PC-3 (cell line): Measurements from ENCODE around the gene PES1. TPM values are rescaled to one million over a fixed set of nuclear protein-coding genes. Genes with fewer than 3 reads are reported as not detected.

ENCODE experiments used
- ATAC-seq: fragments of 200-7000 bp; cut with Tn5 transposase; 2 replicates; pipeline ENCODE4 v1.9.1; 2020; ENCODE audit warnings: mild to moderate bottlenecking, moderate library complexity
- BruUV-seq: library from RNA; stranded (reverse); fragments of 400-500 nt; replicated peaks from 2 replicates; lab custom pipeline; 2021; lab: Mats Ljungman, UMichigan
- CTCF ChIA-PET: fragments of 300-600 bp; sonication (Branson Sonifier 250); formaldehyde crosslinking; loops from one replicate; lab custom pipeline; 2022; ENCODE audit warnings: antibody characterized with exemption; lab: Charles Lee
- POLR2A ChIA-PET: fragments of 300-600 bp; sonication (Branson Sonifier 250); formaldehyde crosslinking; loops from one replicate; lab custom pipeline; 2022; ENCODE audit warnings: antibody characterized with exemption; ENCODE audit not compliant: unreplicated experiment; lab: Charles Lee
- DNase-seq: peaks from one replicate; pipeline ENCODE4 v3.0.0-alpha.2; 2015
- H2AFZ ChIP-seq: fragments of 300-600 bp; sonication (generic); 2 replicates; pipeline ENCODE4 v1.6.0; 2016; ENCODE audit warnings: antibody characterized with exemption, low read length
- H3F3A ChIP-seq: fragments of 300-600 bp; sonication (generic); one replicate; pipeline ENCODE4 v1.6.0; 2017; ENCODE audit warnings: antibody characterized with exemption, low read length, control low read depth, mild to moderate bottlenecking; ENCODE audit not compliant: unreplicated experiment
- H3K27ac ChIP-seq: fragments of 300-600 bp; sonication (generic); 2 replicates; pipeline ENCODE4 v1.5.1; 2016; ENCODE audit warnings: mild to moderate bottlenecking, low read length
- H3K27me3 ChIP-seq: fragments of 300-600 bp; sonication (generic); 2 replicates; pipeline ENCODE4 v1.6.1; 2016; ENCODE audit warnings: low read length, mixed read lengths
- H3K36me3 ChIP-seq: fragments of 300-600 bp; sonication (generic); 2 replicates; pipeline ENCODE4 v1.6.1; 2016; ENCODE audit warnings: low read depth, mixed run types, low read length, mixed read lengths
- H3K4me1 ChIP-seq: fragments of 300-600 bp; sonication (generic); 2 replicates; pipeline ENCODE4 v1.5.1; 2016; ENCODE audit warnings: low read length; ENCODE audit not compliant: insufficient read depth
- H3K4me2 ChIP-seq: fragments of 300-600 bp; sonication (generic); 2 replicates; pipeline ENCODE4 v1.6.0; 2016; ENCODE audit warnings: low read length
- H3K4me3 ChIP-seq: fragments of 300-600 bp; sonication (generic); 2 replicates; pipeline ENCODE4 v1.5.1; 2016; ENCODE audit warnings: mild to moderate bottlenecking, low read length, mixed read lengths
- H3K79me2 ChIP-seq: fragments of 300-600 bp; sonication (generic); 2 replicates; pipeline ENCODE4 v1.6.1; 2017; ENCODE audit warnings: low read length, mixed read lengths
- H3K9ac ChIP-seq: fragments of 300-600 bp; sonication (generic); 2 replicates; pipeline ENCODE4 v1.6.0; 2016; ENCODE audit warnings: mild to moderate bottlenecking, low read length
- H3K9me2 ChIP-seq: fragments of 300-600 bp; sonication (generic); replicated peaks from 2 replicates; pipeline ENCODE4 v1.6.1; 2016; ENCODE audit warnings: mixed run types, low read length, mixed read lengths
- H3K9me3 ChIP-seq: fragments of 300-600 bp; sonication (generic); 2 replicates; pipeline ENCODE4 v1.6.1; 2016; ENCODE audit warnings: low read length, mixed read lengths
- H4K20me1 ChIP-seq: fragments of 300-600 bp; sonication (generic); 2 replicates; pipeline ENCODE4 v1.6.1; 2016; ENCODE audit warnings: low read length, mixed read lengths
- CTCF ChIP-seq: fragments of 300-600 bp; sonication (generic); conservative IDR thresholded peaks from 2 replicates; pipeline ENCODE4 v1.5.1; 2017; ENCODE audit warnings: antibody characterized with exemption, low read depth, mild to moderate bottlenecking, low read length
- EZH2 ChIP-seq: fragments of 300-600 bp; sonication (generic); IDR thresholded peaks from one replicate; pipeline ENCODE4 v1.6.1; 2017; ENCODE audit warnings: antibody characterized with exemption, mild to moderate bottlenecking, low read length; ENCODE audit not compliant: unreplicated experiment
- EZH2phosphoT487 ChIP-seq: fragments of 300-600 bp; sonication (generic); IDR thresholded peaks from 2 replicates; pipeline ENCODE4 v1.6.1; 2018; ENCODE audit warnings: mild to moderate bottlenecking, antibody characterized with exemption, low read length, borderline replicate concordance
- intact Hi-C: fragments of 100-400 bp; cut with micrococcal nuclease; formaldehyde crosslinking; loops from 2 replicates; pipeline ENCODE4 v1.9.0; 2023
- total RNA-seq: library from RNA; depleted of rRNA; stranded (reverse); fragments of >200 nt; gene quantifications from 2 replicates; pipeline ENCODE4 v1.2.3, GENCODE V29; 2014

The PES1 gene
- total RNA-seq, 1 experiment from 2014 or later, result 105 TPM

DNA sequence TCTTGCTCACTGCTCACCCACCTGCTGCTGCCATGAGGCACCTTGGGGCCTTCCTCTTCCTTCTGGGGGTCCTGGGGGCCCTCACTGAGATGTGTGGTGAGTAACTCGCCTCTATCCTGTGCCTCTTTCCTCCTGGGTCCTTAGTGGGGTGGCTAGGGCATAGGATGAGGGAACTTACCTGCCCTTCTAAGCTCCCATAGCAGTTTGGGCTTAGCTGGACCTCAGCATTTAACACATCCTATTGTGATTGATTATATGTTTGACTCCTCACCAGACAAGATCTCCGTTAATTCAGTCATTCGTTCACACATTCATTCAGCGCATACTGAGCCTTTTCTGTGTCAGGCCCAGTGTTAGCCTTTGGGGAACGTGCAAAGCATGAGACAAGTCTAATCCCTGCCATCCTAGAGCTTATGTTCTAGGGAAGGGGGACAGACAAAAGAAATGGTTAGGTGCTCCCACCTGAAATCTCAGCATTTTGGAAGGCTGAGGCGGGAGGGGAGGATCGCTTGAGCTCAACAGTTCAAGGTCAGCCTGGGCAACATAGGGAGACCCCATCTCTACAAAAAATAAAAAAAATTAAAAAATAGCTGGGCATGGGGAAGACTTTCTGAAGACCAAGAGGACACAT, 15.7 kb upstream of the PES1 start:
- H3K27me3 ChIP-seq, result no peaks in the 10 kb centered on the region
- H2AFZ ChIP-seq, result peak overlapping the region; percentile 99
- no peak for TF ChIP-seq EZH2phosphoT487
- no peak for TF ChIP-seq CTCF
- TF ChIP-seq EZH2, result no peak
- no peaks in the 10 kb centered on the region for H3K36me3 ChIP-seq
- no peaks in the 10 kb centered on the region for H3K79me2 ChIP-seq
- H3K27ac ChIP-seq, result no peak overlapping the region
- peak overlapping the region; percentile 49; the same call in 1 of the 2 replicates for H3K9ac ChIP-seq
- DNase-seq (no peak), ATAC-seq (no peak)
- TSS peak; percentile 37 for BruUV-seq
- peak overlapping the region; percentile 90 for H3K4me2 ChIP-seq
- H3K9me2 ChIP-seq, result no peaks in the 10 kb centered on the region
- H3F3A ChIP-seq, result no peaks in the 10 kb centered on the region
- POLR2A ChIA-PET, result interaction anchor here (0.6 to 0.7 kb wide), 3 partner anchors 18 to 564 kb away, joined by 3 to 18 read pairs (median 10); no protein-coding TSS in a partner anchor
- intact Hi-C loops, result loop anchor here (10.0 kb wide), 1 partner anchor 163 kb away; no protein-coding TSS in a partner anchor
- CTCF ChIA-PET, result interaction anchor here (0.6 kb wide), 1 partner anchor 686 kb away, joined by 6 read pairs; no protein-coding TSS in a partner anchor
- peak overlapping the region; percentile 73 for H3K4me3 ChIP-seq
- H3K9me3 ChIP-seq, result no peaks in the 10 kb centered on the region
- no peaks in the 10 kb centered on the region for H4K20me1 ChIP-seq
- peaks cover 34% of the 10 kb centered on the region for H3K4me1 ChIP-seq

- no peak for TF ChIP-seq EZH2phosphoT487
- TF ChIP-seq CTCF, result no peak
- TF ChIP-seq EZH2, result no peak
- no peaks in the 10 kb centered on the region for H3F3A ChIP-seq
- H3K9ac ChIP-seq, result peak within 1 kb of the TSS; percentile 49
- no peaks in the 10 kb centered on the region for H3K36me3 ChIP-seq
- H4K20me1 ChIP-seq, result no peaks in the 10 kb centered on the region
- H3K79me2 ChIP-seq, result no peaks in the 10 kb centered on the region
- peak within 1 kb of the TSS; percentile 99 for H2AFZ ChIP-seq
- peak within 1 kb of the TSS; percentile 73 for H3K4me3 ChIP-seq
- intact Hi-C loops, result loop anchor here (10.0 kb wide), 1 partner anchor 162 kb away; no protein-coding TSS in a partner anchor
- H3K9me3 ChIP-seq, result no peaks in the 10 kb centered on the region
- H3K4me2 ChIP-seq, result peak within 1 kb of the TSS; percentile 90
- no TSS peak for BruUV-seq
- CTCF ChIA-PET, result interaction anchor here (0.6 kb wide), 1 partner anchor 687 kb away, joined by 6 read pairs; no protein-coding TSS in a partner anchor
- ATAC-seq (peak; percentile 55), DNase-seq (peak; percentile 49)
- POLR2A ChIA-PET, result interaction anchor here (0.6 to 0.7 kb wide), 3 partner anchors 18 to 563 kb away, joined by 3 to 18 read pairs (median 10); no protein-coding TSS in a partner anchor
- no peaks in the 10 kb centered on the region for H3K27me3 ChIP-seq
- H3K4me1 ChIP-seq, result peaks cover 34% of the 10 kb centered on the region
- H3K9me2 ChIP-seq, result no peaks in the 10 kb centered on the region
- no peak within 1 kb of the TSS for H3K27ac ChIP-seq
Observed at GRCh38 chr22:30606455-30607299, 15.0 kb upstream of the PES1 start, which contains the start of gene TCN2. Gene TCN2 (plus strand): TSS chr22:30607174. CDS start chr22:30607332, 158 bp downstream.
